ENCODE measurements around the gene CD68.

Gene CD68

GRCh38 chr17:7582396-7583252, 3.2 kb downstream of the CD68 start:
- DNase-seq (ENCODE audit: low spot score in 2 of 2) (no peak), ATAC-seq (ENCODE audit: low read depth) (no peak)
- H3K27ac Mint-ChIP-seq = peak overlapping the region; percentile 98
- H3K27me3 Mint-ChIP-seq = no peaks in the 10 kb centered on the region
- no peaks in the 10 kb centered on the region for H3K9me3 Mint-ChIP-seq
- peaks cover 45% of the 10 kb centered on the region for H3K4me1 Mint-ChIP-seq
- peaks cover 10% of the 10 kb centered on the region for H3K36me3 Mint-ChIP-seq
- peak overlapping the region; percentile 93 for H3K4me3 Mint-ChIP-seq

- Mint-ChIP-seq H3K4me1 (peaks cover 42% of the 10 kb centered on the region), H3K27ac (peak within 1 kb of the TSS; percentile 98), H3K4me3 (peak within 1 kb of the TSS; percentile 93), H3K27me3 (no peaks in the 10 kb centered on the region), H3K9me3 (no peaks in the 10 kb centered on the region), H3K36me3 (peaks cover 9% of the 10 kb centered on the region)
- peak; percentile 79 for ATAC-seq (ENCODE audit: low read depth)
- peak; percentile 89 to 93 for DNase-seq (ENCODE audit: low spot score in 2 of 2)
These were observed 4.0 kb downstream of the CD68 start, which contains the start of gene MPDU1 for GRCh38 chr17:7583253-7584109. Gene MPDU1 (plus strand): TSS chr17:7583852. CDS start chr17:7583863, 11 bp downstream.

GRCh38 chr17:7586673-7587419, 7.4 kb downstream of the CD68 start:
- DNase-seq (ENCODE audit: low spot score in 2 of 2) = no peak
- no peak for ATAC-seq (ENCODE audit: low read depth)
- H3K9me3 Mint-ChIP-seq = no peaks in the 10 kb centered on the region
- H3K36me3 Mint-ChIP-seq = peaks cover 14% of the 10 kb centered on the region
- peaks cover 13% of the 10 kb centered on the region for H3K4me1 Mint-ChIP-seq
- no peak overlapping the region for H3K4me3 Mint-ChIP-seq
- H3K27ac Mint-ChIP-seq = no peak overlapping the region
- H3K27me3 Mint-ChIP-seq = no peaks in the 10 kb centered on the region

- DNase-seq (ENCODE audit: low spot score in 2 of 2) (no peak), ATAC-seq (ENCODE audit: low read depth) (no peak)
- Mint-ChIP-seq H3K4me3 (no peak overlapping the region), H3K27me3 (no peaks in the 10 kb centered on the region), H3K27ac (no peak overlapping the region), H3K9me3 (no peaks in the 10 kb centered on the region), H3K4me1 (peaks cover 8% of the 10 kb centered on the region), H3K36me3 (peaks cover 17% of the 10 kb centered on the region)
These were observed 8.1 kb downstream of the CD68 start for GRCh38 chr17:7587420-7588151.

- no peaks in the 10 kb centered on the region for H3K9me3 Mint-ChIP-seq
- peaks cover 8% of the 10 kb centered on the region for H3K4me1 Mint-ChIP-seq
- H3K36me3 Mint-ChIP-seq = peaks cover 24% of the 10 kb centered on the region
- DNase-seq (ENCODE audit: low spot score in 2 of 2) (no peak), ATAC-seq (ENCODE audit: low read depth) (no peak)
- no peaks in the 10 kb centered on the region for H3K27me3 Mint-ChIP-seq
- H3K27ac Mint-ChIP-seq = no peak overlapping the region
- H3K4me3 Mint-ChIP-seq = no peak overlapping the region
These were observed 9.2 kb downstream of the CD68 start for GRCh38 chr17:7588553-7589203.

- DNase-seq (ENCODE audit: low spot score in 2 of 2) (peak; percentile 66 to 74), ATAC-seq (ENCODE audit: low read depth) (peak; percentile 94)
- no peaks in the 10 kb centered on the region for H3K9me3 Mint-ChIP-seq
- no peaks in the 10 kb centered on the region for H3K27me3 Mint-ChIP-seq
- H3K4me3 Mint-ChIP-seq = no peak overlapping the region
- H3K36me3 Mint-ChIP-seq = peaks cover 30% of the 10 kb centered on the region
- no peak overlapping the region for H3K27ac Mint-ChIP-seq
- H3K4me1 Mint-ChIP-seq = peaks cover 6% of the 10 kb centered on the region
These were observed 9.9 kb downstream of the CD68 start for GRCh38 chr17:7589204-7589868.

- H3K27ac Mint-ChIP-seq = no peak within 1 kb of the TSS
- H3K36me3 Mint-ChIP-seq = peaks cover 32% of the 10 kb centered on the region
- peaks cover 2% of the 10 kb centered on the region for H3K4me1 Mint-ChIP-seq
- DNase-seq (ENCODE audit: low spot score in 2 of 2) = no peak
- ATAC-seq (ENCODE audit: low read depth) = no peak
- no peaks in the 10 kb centered on the region for H3K27me3 Mint-ChIP-seq
- H3K9me3 Mint-ChIP-seq = no peaks in the 10 kb centered on the region
- H3K4me3 Mint-ChIP-seq = no peak within 1 kb of the TSS
These were observed 10.7 kb downstream of the CD68 start, which contains the start of gene SOX15 for GRCh38 chr17:7589891-7590691. Gene SOX15 (minus strand): TSS chr17:7590094. CDS start chr17:7589676, 418 bp downstream.

- DNase-seq (ENCODE audit: low spot score in 2 of 2) = no peak
- H3K9me3 Mint-ChIP-seq = no peaks in the 10 kb centered on the region
- ATAC-seq (ENCODE audit: low read depth) = no peak
- H3K27ac Mint-ChIP-seq = no peak overlapping the region
- no peak overlapping the region for H3K4me3 Mint-ChIP-seq
- H3K4me1 Mint-ChIP-seq = peaks cover under 1% of the 10 kb centered on the region
- H3K27me3 Mint-ChIP-seq = no peaks in the 10 kb centered on the region
- H3K36me3 Mint-ChIP-seq = peaks cover 37% of the 10 kb centered on the region
These were observed 11.3 kb downstream of the CD68 start for GRCh38 chr17:7590743-7591142.

GRCh38 chr17:7591596-7591995, 12.2 kb downstream of the CD68 start:
- Mint-ChIP-seq H3K4me3 (no peak overlapping the region), H3K4me1 (no peaks in the 10 kb centered on the region), H3K9me3 (no peaks in the 10 kb centered on the region), H3K27me3 (no peaks in the 10 kb centered on the region), H3K36me3 (peaks cover 39% of the 10 kb centered on the region), H3K27ac (no peak overlapping the region)
- ATAC-seq (ENCODE audit: low read depth) (no peak), DNase-seq (ENCODE audit: low spot score in 2 of 2) (no peak)

GRCh38 chr17:7592422-7593021, 13.1 kb downstream of the CD68 start:
- Mint-ChIP-seq H3K36me3 (peaks cover 40% of the 10 kb centered on the region), H3K27me3 (no peaks in the 10 kb centered on the region), H3K4me3 (no peak overlapping the region), H3K4me1 (no peaks in the 10 kb centered on the region), H3K27ac (no peak overlapping the region), H3K9me3 (no peaks in the 10 kb centered on the region)
- DNase-seq (ENCODE audit: low spot score in 2 of 2) (no peak), ATAC-seq (ENCODE audit: low read depth) (no peak)

- Mint-ChIP-seq H3K4me3 (no peak overlapping the region), H3K36me3 (peaks cover 38% of the 10 kb centered on the region), H3K27ac (no peak overlapping the region), H3K4me1 (no peaks in the 10 kb centered on the region), H3K27me3 (no peaks in the 10 kb centered on the region), H3K9me3 (no peaks in the 10 kb centered on the region)
- no peak for DNase-seq (ENCODE audit: low spot score in 2 of 2)
- ATAC-seq (ENCODE audit: low read depth) = no peak
These were observed 13.9 kb downstream of the CD68 start for GRCh38 chr17:7593296-7593695.
